NB4 (cell line): Measurements from ENCODE around the gene SESN1.
A peak's percentile ranks its signal among the peaks of the same experiment; 100 is the strongest.

Source experiments
- DNase-seq: peaks from one replicate; pipeline ENCODE4 v3.0.0; 2010; ENCODE audit warnings: low read depth
- H3K4me3 ChIP-seq: one replicate; pipeline ENCODE4 v1.5.1; 2011; ENCODE audit warnings: mild to moderate bottlenecking, low read depth, low read length, moderate library complexity
- CTCF ChIP-seq: IDR thresholded peaks from one replicate; pipeline ENCODE4 v1.5.1; 2012; ENCODE audit warnings: low read depth, low read length
- MAX ChIP-seq: IDR thresholded peaks from 2 replicates; pipeline ENCODE4 v1.6.1; 2011; ENCODE audit warnings: low read depth, low read length
- MYC ChIP-seq: IDR thresholded peaks from 2 replicates; pipeline ENCODE4 v1.6.1; 2011; ENCODE audit warnings: low read depth, low read length
- POLR2A ChIP-seq: IDR thresholded peaks from 2 replicates; pipeline ENCODE4 v1.6.1; 2011; ENCODE audit warnings: mild to moderate bottlenecking; ENCODE audit not compliant: insufficient read length; ENCODE audit errors: extremely low read depth

SESN1 gene

GRCh38 chr6:109009236-109009961 is 85.2 kb downstream of the SESN1 start:
- DNase-seq, result peak; percentile 95
- TF ChIP-seq MAX (0 out of 2 replicates have a peak, but pooled peaks have one; percentile 49), POLR2A (peak; percentile 74), MYC (peak; percentile 52; the same call in 1 of the 2 replicates), CTCF (no peak)
- H3K4me3 ChIP-seq, result peak overlapping the region; percentile 86

- peak overlapping the region; percentile 80 for H3K4me3 ChIP-seq
- TF ChIP-seq POLR2A, result no peak
- TF ChIP-seq MYC, result no peak
- no peak for TF ChIP-seq CTCF
- TF ChIP-seq MAX, result no peak
- peak; percentile 74 for DNase-seq
Measured at GRCh38 chr6:109008537-109009235, 86.0 kb downstream of the SESN1 start.

- H3K4me3 ChIP-seq, result peak overlapping the region; percentile 80
- TF ChIP-seq POLR2A, result no peak
- TF ChIP-seq MAX, result no peak
- TF ChIP-seq MYC, result no peak
- TF ChIP-seq CTCF, result no peak
- DNase-seq, result no peak
Measured at GRCh38 chr6:109008054-109008453, 86.6 kb downstream of the SESN1 start.

- TF ChIP-seq MYC (no peak), POLR2A (no peak), CTCF (no peak), MAX (no peak)
- no peak for DNase-seq
- no peak overlapping the region for H3K4me3 ChIP-seq
Measured at GRCh38 chr6:109007521-109007920, 87.1 kb downstream of the SESN1 start.

GRCh38 chr6:109006818-109007217 is 87.8 kb downstream of the SESN1 start:
- H3K4me3 ChIP-seq, result no peak overlapping the region
- no peak for DNase-seq
- TF ChIP-seq CTCF (no peak), MAX (no peak), MYC (no peak), POLR2A (no peak)
